Measurements from ENCODE around the gene RTN4IP1.

Gene RTN4IP1

DNA sequence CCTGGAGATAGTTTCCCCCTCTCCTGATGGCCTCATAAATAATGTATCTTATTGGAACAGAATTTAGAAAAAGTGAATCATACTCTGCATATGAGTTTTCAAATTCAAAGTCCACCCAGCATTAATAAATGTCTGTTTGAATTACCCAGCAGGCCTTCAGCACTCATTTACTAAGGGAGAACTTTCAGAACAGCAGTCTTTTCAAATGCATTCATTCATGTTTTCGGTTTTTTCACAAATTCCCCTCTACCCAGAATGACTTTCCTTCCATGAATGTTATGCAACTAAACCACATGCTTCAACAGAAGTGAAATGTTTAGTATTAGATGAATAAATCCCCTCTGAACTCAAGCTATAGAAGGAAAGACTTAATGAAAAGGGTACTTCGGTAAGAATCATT is 92.4 kb downstream of the RTN4IP1 start:
- TF ChIP-seq CTCF (IDR thresholded peaks at IDR 0.05; ENCODE audit: extremely low read depth, missing control alignments) = no peak
- DNase-seq (ENCODE audit: low spot score) = no peak

- no peak for TF ChIP-seq CTCF (IDR thresholded peaks at IDR 0.05; ENCODE audit: extremely low read depth, missing control alignments)
- DNase-seq (ENCODE audit: low spot score) = no peak
Observed at GRCh38 chr6:106536357-106536756, 92.9 kb downstream of the RTN4IP1 start.

GRCh38 chr6:106535012-106535411 is 94.3 kb downstream of the RTN4IP1 start:
- no peak for DNase-seq (ENCODE audit: low spot score)
- TF ChIP-seq CTCF (IDR thresholded peaks at IDR 0.05; ENCODE audit: extremely low read depth, missing control alignments) = no peak

- no peak for DNase-seq (ENCODE audit: low spot score)
- no peak for TF ChIP-seq CTCF (IDR thresholded peaks at IDR 0.05; ENCODE audit: extremely low read depth, missing control alignments)
Observed at GRCh38 chr6:106534564-106534982, 94.7 kb downstream of the RTN4IP1 start.

- no peak for DNase-seq (ENCODE audit: low spot score)
- no peak for TF ChIP-seq CTCF (IDR thresholded peaks at IDR 0.05; ENCODE audit: extremely low read depth, missing control alignments)
Observed at GRCh38 chr6:106534004-106534403, 95.3 kb downstream of the RTN4IP1 start.

DNA sequence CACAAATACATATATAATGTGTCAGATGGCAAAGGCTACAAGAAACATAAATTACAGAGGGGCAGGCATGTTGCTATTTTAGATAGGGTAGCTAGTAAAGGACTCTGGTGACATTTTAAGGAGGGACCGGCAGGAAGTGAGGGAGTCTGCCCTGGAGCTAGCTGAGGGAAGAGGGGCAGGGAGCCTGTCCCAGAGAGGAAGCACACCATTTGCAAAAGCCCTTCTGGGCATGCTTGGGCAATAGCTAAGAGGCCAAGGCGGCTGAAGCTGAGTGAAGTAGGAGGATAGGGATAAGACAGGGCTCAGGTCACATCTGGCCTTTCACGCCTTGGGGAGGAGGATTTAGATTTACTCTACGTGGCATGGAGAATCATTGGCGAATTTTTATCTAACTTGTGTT is 96.2 kb downstream of the RTN4IP1 start:
- no peak for TF ChIP-seq CTCF (IDR thresholded peaks at IDR 0.05; ENCODE audit: extremely low read depth, missing control alignments)
- DNase-seq (ENCODE audit: low spot score) = no peak

GRCh38 chr6:106530502-106530901 is 98.8 kb downstream of the RTN4IP1 start:
- DNase-seq (ENCODE audit: low spot score) = no peak

More at GRCh38 chr6:106530502-106530901, 98.8 kb downstream of the RTN4IP1 start:
- TF ChIP-seq CTCF (IDR thresholded peaks at IDR 0.05; ENCODE audit: extremely low read depth, missing control alignments) = no peak

Measured in GM20000 (cell line).